GM19395 (cell line): ENCODE results near the gene C1orf174.

Experiments used
- ATAC-seq: cut with Tn5 transposase; IDR thresholded peaks from one replicate; pipeline ENCODE4 v1.9.1; 2021; ENCODE audit warnings: mild to moderate bottlenecking, moderate library complexity; ENCODE audit not compliant: unreplicated experiment

Gene C1orf174

DNA sequence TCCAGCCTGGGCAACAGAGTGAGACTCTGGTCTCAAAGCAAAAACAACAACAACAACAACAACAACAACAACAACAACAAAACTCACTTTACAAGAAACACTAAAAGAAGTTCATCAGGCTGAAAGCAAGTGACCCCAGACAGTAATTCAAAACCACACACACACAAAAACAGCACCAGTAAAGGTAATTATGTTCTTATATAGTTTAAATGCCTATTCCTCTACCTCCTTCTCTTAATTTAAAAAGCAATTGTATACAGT lies 1.7 kb downstream of the C1orf174 start:
- ATAC-seq = no peak

DNA sequence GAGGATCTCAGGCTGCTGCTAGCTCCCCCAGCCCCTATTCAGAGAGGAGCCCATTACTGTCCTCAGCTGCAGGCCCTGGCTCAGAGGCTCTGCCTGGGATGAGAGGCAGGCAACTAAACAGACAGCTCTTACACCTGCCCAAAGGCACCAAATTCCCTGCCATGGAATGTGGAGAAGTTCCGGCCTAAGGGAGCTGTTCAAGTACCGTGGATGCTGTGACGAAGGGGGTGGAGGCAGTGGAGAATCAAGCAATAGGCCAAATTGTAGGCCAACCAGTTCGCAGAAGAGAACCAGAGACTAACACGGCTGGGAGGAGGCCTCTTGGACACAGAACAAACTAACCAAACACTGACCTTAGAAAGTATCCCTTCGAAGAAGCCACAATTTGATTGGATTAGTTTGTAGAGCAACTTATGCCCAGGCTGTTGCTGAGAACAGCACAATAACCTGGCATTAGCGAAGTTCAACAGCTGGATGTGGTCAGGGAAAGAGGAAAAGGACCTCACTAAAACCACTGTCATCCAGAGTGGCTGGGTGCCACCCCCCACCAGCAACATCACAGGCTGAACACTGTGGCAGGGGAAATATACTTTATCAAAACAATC lies 3.6 kb downstream of the C1orf174 start:
- ATAC-seq = no peak

- ATAC-seq = no peak
Observed at GRCh38 chr1:3895951-3896325, 4.1 kb downstream of the C1orf174 start.

DNA sequence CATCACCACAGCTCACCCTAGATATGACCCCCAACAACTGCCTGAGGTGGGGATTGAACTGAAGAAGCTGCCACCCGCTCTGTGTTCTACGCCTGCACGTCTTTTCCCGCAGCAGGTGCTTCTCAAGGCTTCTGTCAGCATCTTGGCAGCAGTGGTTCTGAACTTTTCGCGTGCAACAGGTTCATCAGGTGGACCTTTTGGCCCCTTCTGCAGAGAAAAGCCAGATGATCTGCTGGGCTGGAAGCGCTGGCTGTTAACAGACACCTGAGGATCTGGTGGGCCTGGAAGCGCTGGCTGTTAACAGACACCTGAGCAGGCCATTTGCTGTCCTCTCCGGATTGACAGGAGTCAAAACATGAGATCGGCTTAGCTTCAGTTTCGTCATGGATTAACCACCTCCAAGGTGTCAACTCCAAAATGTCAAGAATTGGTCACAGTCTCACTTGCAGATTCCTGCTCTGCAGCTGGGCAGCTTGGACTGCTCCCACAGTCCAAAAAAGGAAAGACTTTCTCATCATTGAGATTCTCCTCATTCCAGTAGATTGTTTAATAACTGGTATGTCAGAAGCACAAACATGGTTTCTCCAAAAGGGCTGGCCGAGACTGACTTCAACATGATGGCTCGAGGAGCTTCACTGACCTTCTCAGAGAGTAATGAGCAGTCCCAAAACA lies 4.7 kb downstream of the C1orf174 start:
- ATAC-seq = no peak

GRCh38 chr1:3894626-3895278 lies 5.3 kb downstream of the C1orf174 start:
- ATAC-seq = no peak

- no peak for ATAC-seq
Observed at GRCh38 chr1:3893190-3893589, 6.9 kb downstream of the C1orf174 start.

DNA sequence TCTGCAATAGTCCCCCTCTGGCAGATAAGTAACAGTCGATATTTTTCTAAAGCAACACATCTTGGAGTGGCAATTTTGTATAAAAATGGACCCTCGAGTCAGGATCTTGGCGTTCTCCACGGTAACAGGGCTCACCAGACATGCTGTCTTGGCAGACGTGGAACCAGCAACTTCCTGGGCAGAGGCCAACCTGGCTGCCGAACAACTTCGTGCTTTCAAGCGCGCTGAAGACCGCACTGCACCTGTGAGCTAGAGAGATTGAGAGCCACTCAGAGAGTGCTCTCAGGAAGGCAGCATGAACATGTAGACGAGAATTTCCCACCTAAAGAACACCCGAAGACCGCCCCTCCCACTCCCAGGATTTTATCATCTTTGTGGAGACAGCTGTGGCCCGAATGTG lies 7.3 kb downstream of the C1orf174 start:
- no peak for ATAC-seq

DNA sequence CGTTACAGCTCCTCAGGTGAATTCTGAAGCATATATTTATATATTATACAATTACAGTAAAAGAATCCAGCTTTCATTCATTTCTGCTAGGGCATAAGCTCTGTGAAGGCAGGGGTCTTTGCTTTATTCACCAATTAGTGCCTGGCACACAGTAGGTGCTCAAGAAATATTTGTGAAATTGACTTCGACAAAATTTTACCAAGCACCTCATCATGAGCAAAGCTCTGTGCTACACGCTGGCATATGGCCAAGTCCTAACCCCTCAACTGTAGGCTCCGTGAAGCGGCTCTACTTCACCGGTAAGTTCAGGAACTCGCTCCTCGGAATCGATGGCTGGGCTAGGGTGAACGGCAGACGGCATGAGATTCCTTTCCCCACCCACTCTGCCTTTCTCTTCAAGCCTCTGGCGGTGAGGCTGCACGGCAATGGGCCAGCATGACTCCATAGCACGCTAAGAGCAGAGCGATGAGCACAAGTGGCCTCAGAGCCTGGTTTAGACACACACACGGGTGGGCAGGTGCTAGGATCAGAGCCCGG lies 8.7 kb downstream of the C1orf174 start:
- ATAC-seq = no peak

GRCh38 chr1:3890389-3891328 lies 9.4 kb downstream of the C1orf174 start:
- ATAC-seq = no peak

DNA sequence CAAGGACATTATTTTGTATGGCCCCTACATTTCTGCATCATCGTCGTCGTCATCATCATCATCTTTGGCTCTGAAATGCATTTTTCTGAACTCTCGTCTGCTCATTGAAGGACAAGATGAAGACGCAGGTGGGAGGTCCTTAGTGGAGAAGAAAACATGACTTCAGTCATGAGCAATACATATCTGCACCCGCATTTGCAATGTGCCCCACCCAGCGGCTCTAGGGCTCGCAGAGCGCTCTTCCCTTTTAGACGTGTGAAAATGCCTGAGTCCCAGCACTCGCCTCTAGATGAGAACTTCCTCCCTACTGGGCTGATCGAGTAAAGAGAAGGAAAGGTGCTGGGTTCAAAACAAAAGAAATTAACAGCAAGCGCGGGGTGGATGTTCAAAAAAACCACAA lies 10.1 kb downstream of the C1orf174 start:
- no peak for ATAC-seq

GRCh38 chr1:3888301-3888700 lies 11.8 kb downstream of the C1orf174 start:
- no peak for ATAC-seq

DNA sequence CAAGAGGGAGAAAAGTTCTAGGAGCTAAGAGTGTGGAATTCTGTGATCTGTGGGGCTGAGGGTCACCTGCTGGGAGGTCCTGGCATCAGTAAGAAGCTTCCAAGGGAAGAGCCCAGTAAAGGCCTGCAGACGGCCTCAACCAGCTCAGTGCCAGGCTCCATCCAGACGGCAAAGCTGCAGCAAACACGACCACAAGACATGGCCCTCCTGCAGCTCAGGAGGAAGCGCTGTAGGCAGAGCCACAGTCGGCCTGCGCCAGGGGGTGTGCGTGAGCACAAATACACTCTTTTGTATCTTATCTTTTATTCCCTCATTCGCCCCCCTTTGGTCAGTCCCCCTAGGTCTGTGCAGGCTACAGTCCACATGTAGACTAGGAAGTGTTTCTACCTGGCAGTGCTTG lies 13.4 kb downstream of the C1orf174 start:
- no peak for ATAC-seq

- no peak for ATAC-seq
Observed at GRCh38 chr1:3886106-3886670, 13.9 kb downstream of the C1orf174 start.

DNA sequence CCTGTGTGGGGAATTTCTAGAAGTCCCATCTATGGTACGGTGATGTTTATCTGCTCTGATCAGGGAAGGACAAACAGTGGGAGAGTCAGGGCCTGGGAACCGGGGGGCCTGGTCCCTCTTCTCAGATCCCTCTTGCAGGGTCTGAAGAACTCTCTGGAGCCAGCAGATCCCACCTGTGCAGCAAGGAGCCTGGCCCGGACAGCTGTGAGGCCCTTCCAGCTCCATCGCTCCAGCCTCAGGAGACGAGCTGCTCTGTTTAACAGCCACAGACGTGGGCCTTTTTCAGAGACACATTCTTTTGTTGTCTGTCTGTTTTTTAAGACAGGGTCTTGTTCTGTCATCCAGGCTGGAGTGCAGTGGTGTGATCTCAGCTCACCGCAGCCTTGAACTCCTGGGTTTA lies 14.5 kb downstream of the C1orf174 start:
- no peak for ATAC-seq

GRCh38 chr1:3884966-3885365 lies 15.1 kb downstream of the C1orf174 start:
- ATAC-seq = no peak

DNA sequence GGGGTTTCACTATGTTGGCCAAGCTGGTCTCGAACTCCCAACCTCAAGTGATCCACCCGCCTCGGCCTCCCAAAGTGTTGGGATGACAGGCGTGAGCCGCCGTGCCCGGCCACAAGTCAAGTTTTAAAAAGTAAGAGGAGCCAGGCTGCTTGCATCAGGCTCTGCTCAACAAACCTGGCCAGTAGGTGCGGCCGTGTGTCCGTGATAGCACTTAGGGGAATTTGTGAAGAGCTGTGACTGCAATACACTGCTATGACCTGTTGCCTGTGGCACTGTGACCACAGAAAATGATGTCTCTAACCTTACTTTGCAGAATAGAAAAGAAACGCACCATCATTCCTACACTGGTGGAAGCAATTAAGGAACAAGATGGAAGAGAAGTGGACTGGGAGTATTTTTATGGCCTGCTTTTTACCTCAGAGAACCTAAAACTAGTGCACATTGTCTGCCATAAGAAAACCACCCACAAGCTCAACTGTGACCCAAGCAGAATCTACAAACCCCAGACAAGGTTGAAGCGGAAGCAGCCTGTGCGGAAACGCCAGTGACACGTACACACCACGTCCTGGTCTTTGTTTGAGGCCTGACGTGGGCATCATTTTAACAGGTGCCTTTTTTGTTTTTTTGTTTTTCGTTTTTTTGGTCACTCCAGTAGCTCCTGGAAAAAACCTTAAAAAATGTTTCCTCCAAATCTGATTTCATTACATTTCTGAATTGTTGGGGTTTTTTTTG lies 16.7 kb downstream of the C1orf174 start:
- no peak for ATAC-seq

- ATAC-seq = no peak
Observed at GRCh38 chr1:3881193-3881480, 18.9 kb downstream of the C1orf174 start.

- ATAC-seq = no peak
Observed at GRCh38 chr1:3880429-3881192, 19.5 kb downstream of the C1orf174 start.

- ATAC-seq = no peak
Observed at GRCh38 chr1:3879787-3880428, 20.2 kb downstream of the C1orf174 start.
